Measurements from ENCODE around the gene EFCAB7.

GRCh38 chr1:63498106-63498505, 25.2 kb upstream of the EFCAB7 start:
- TF ChIP-seq GLIS2 (tag by site-specific recombination; IDR thresholded peaks at IDR 0.05) (no peak), CTCF (tag by site-specific recombination; IDR thresholded peaks at IDR 0.05) (no peak)
